ENCODE results near the gene PTTG1IP.

DNA sequence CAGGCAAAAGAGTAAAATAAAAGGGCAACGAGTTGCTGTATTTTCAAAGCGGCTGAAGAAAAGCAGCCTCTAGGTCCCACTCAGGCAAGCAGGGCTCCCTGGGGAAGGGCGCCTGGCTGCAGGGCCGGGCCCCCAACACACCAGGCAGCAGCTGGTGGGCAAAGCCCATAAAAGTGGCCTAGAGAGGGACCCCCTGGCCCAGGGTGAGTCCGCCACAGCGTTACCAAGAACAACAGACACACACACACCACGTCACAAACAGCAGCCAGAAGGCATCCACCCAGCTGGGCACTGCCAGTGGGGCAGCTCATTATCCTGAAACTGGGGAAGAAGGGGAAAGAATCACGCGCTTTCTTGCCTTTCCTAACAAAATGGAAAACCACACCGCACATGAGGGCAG lies 60.3 kb downstream of the PTTG1IP start:
- TF ChIP-seq POU2F2 (IDR thresholded peaks at IDR 0.05; ENCODE audit: low read depth, low read length) (no peak), POLR2AphosphoS5 (IDR thresholded peaks at IDR 0.05; ENCODE audit: low read depth, low read length) (no peak), POLR2A (IDR thresholded peaks at IDR 0.05; ENCODE audit: low read depth, low read length) (no peak)

Measured in GM12891 (cell line).